Kidney glomerular epithelial cell (primary cell): Measurements from ENCODE around the gene TTYH2.

Experiments
- DNase-seq: peaks from one replicate; lab custom pipeline; 2025; lab: John Stamatoyannopoulos, UW

The TTYH2 gene

DNA sequence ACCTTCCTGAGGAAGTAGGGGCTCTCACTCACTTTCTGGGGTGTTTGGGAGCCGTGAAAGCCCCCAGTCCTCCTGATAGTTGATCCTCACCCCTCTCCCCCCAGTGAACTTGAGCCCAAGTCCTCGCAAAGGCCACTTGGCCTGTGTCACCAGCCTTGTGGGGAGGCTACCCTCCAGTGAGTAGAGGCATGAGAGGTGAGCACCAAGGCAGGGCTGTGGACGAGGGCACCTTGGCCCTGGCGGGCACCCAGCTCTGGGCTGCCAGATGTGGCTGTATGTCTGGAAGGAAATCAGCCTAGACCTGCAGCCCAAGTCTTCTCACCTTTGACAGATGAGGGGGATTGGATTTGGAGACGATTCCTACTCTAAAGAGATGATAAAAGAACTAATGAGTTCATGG, 3.1 kb downstream of the TTYH2 start:
- DNase-seq = no peak

- no peak for DNase-seq
Measured at GRCh38 chr17:74217037-74217730, 3.8 kb downstream of the TTYH2 start.

GRCh38 chr17:74217888-74218287, 4.5 kb downstream of the TTYH2 start:
- no peak for DNase-seq

GRCh38 chr17:74218436-74218835, 5.1 kb downstream of the TTYH2 start:
- DNase-seq = no peak

DNA sequence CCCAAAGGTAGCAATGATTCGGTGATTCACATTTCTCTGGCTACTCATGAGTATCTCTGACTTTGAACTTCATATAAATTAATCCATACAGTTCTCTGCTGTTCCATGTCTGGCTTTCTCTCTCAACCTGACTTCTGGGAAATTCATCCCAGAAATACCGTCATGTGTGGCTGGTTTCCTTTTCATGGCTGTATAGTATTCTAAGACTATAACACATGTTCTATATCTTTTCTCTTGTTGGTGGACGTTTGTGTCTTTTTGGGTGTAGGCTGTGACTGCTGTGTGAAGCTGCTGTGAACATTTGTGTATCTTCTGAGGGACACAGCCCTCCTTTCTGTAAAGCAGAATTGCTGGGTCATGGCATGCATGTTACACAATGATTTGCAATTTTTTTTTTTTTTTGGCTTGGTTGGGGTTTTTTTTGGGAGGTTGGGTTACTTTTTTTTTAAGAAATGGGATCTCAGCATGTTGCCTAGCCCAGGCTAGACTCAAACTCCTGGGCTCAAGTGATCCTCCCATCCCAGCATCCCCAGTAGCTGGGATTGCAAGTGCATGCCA, 6.3 kb downstream of the TTYH2 start:
- no peak for DNase-seq

- DNase-seq = no peak
Measured at GRCh38 chr17:74220219-74220618, 6.8 kb downstream of the TTYH2 start.

DNA sequence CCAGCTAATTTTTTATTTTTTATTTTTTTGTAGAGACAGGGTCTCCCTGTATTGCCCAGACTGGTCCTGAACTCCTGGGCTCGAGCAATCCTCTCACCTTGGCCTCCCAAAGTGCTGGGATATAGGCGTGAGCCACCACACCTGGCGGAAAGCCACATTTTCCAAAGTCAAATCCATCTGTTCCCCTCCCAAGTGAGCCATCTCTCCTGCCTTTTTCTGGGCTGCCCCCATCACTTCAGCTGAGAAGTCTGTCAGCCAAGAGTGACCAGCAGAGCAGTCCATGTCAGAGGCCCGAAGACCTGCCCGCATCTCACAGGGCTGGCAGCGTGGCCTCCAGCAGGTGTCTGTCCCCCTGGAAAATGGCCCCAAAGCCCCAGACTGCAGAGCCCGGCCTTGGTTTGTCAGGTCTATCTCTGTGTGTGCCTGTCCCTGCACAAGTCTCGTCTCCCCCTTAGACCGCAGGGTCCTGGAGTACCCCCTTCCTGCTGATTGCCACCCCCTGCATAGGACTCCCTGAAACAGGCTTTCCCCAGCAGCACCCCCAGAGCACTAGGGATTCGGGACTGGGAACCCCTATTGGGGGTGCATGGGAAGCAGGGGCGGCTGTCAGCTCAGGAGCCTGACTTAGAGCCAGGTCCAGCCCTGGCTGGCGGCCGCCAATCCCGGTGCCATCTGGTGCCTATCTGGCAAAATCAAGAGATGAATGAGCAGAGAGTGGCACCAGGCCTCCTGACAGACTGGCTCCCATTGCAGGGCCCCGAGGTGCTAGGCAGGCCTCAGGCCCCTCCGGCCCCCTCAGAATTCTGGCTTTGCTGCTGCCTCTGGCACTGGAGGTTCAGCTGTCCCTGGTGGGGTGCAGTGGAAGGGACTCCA, 7.8 kb downstream of the TTYH2 start:
- DNase-seq = no peak

DNA sequence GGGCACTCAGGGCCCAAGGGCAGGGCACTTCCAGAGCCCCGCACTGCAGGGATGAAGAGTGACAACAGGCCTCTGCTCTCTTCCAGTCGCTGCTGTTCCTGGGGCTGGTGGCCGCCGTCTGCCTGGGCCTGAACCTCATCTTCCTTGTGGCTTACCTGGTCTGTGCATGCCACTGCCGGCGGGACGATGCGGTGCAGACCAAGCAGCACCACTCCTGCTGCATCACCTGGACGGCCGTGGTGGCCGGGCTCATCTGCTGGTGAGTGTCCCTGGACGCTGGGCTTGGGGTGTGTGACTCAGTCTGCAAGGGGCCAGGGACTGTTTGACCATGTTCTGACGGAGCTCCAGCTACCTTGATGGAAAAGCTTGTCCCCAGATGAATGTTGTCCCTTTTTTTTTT, 9.0 kb downstream of the TTYH2 start:
- DNase-seq = no peak

DNA sequence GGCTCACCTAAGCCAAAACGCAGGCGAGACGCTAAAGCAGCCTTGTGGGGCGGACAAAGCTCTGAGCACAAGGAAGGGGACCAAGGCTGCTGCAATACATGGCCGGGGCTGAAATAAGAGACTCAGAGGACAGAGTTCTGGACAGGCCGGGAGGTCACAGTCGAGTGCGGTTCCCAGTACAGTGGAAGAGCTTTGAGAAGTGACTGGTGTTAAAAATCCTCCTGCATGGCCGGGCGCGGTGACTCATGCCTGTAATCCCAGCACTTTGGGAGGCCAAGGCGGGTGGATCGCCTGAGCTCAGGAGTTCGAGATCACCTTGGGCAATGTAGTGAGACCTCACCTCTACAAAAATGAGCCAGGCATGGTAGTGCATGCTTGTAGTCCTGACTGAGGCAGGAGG, 10.5 kb downstream of the TTYH2 start:
- DNase-seq = no peak

DNA sequence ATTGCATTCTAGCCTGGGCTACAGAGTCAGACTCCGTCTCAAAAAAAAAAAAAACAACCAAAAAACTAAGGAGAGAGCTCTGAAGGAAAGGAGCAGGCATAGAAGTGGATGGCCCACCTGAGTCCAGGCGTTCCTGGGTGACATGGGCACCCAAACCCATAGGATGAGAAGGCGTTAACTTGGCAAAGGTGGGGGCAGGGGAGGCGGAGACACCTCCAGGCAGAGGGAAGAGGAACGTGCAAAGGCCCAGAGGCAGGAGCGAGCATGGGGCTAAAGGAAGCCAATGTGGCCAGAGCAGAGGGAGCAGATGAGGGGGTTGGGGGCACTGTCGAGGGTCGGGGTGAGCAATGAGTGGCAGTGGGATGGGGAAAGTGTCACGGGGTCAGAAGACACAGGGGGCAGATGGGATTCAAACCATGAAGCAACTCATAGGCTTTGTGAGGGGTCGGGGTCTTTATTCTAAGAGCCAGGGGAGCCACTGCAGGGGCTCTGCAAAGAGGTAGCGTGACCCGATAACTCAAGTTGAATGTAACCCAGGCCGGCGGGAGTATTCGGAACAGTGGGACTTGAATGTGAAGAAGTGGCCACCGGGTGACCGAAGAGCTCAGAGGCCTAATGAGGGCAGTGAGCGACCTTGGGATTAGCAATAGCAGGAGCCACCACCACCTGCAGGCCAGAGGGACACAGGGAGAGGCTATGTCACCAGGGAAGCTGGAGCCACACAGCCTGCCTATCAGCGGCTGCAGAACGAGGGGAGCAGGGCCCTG, 11.8 kb downstream of the TTYH2 start:
- DNase-seq = no peak

DNA sequence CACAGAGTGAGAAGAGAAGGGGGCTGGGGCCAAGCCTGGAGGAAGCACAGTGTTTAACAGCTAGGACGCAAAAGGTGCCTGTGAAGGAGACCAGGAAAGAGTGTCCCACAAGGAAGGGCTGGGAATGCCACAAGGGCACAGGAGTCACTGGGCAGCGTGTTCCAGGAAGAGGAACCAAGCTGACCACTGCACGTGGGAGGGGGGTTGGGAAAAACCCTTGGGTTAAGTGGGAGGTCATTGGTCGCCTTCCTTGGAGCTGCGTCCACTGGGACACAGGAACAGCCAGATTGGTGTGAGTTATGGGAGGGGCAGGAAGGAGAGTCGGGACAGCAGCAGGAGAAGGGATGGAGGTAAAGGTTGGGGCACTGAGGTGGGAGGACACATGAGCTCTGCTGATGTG, 12.9 kb downstream of the TTYH2 start:
- no peak for DNase-seq

DNA sequence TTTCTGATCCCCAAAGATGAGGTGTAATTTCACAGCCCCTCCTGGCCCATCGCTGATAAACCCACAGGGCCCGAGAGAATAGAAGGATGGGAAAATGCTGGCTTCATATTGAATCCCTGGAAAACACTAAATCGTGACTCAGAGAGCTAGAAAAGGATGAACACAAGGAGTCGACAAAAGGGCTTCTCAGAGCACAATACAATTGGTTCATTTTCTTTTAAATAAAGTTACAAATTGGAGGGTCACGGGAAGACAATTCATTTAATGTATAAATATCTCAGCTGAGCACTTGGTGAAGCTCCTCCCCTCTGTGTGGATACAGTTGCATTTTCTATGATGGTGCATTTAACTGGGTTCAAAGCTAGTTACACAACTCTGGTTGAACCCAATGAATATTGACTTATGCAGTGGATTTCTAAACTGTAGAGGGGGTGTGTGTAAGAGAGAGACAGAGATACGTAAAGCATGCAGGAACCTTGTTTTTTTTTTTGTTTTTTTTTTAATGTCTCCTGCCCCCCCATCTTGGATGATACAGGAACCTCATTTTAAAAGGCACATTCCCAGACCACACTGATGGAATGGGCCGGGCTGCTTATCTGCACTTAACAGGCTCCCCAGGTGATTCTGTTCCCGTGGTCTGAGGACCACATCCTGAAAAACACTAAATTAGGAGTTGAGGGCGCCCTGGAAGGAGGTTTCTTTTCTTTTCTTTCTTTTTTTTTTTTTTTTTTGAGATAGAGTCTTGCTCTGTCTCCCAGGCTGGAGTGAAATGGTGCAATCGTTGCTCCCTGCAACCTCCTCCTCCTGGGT, 14.1 kb downstream of the TTYH2 start:
- no peak for DNase-seq

DNA sequence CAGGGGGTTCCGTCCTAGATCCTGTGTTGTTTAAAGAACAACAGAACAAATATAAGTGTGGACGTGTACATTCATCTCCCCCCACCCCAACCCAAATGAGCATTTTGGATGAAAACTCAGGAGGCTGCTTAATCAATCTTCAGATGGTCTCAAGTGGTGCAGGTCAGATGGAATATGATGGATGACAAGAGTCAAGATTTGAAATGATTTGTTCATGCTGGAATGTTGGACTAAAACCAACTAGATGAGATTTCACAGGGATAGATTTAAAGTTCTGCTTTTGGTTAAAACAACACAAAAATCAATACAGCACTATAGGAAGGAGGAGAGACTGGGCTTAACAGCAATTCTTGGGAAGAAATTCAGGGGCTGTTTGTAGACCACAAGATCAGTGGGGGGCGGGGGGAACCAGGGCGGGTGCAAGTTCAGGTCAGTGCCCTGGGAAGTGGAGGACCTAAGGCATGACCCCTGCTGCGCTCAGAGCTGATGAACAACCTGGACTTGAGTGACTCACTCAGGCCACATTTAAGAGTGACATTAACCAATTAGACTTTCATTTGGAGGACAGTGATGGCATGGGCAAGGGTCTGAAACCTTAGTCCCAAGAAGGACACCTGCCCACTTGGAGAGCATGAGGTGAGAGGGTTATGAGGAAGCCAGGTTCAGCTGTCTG, 15.1 kb downstream of the TTYH2 start:
- no peak for DNase-seq

- DNase-seq = no peak
Measured at GRCh38 chr17:74230896-74231295, 17.5 kb downstream of the TTYH2 start.

DNA sequence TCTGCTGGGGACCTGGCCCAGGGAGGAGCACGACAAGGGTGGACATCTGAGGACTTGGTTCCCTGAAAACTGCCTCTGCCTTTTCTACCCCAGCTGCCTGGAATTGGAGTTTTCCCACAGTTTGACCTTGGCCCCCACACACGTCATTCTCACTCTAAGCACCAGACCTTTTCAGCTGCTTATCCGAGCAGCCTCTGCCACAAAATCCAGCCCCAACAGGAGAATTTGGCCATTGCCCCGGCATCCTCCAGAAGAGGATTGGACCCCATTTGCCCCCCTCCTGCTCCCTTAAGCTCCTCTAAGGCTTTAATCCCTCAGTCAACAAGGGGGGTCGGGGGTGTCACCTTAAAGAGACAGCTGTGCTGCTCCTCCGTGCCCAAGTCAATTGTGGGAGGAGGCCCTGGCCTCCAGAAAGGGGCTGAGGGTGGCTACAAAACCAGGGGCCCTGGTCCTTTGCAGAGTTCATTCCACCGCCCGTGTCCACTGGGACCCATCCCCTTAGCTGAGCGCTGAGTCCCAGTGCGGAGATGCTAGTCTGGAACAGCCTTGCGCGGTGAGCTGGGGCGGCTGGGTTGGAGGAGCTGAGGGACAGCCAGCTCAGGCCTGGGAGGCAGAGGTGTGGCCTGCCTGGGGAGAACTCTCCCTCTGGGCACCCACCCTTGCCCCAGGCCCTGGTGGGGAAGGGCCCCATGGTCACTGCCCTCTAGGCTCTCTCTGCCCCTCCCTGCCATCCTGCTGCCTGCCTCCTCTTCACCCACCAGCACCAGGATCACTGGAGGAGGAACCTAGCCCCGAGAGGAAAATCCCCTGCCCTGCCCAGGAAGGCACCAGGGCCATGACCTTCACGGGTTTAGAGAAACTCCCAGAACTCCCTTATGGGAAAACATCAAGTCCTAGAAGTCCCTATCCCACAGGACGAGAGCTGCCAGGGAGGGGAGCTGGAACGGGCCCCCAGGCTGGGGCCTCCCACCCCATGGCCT, 18.8 kb downstream of the TTYH2 start:
- no peak for DNase-seq

DNA sequence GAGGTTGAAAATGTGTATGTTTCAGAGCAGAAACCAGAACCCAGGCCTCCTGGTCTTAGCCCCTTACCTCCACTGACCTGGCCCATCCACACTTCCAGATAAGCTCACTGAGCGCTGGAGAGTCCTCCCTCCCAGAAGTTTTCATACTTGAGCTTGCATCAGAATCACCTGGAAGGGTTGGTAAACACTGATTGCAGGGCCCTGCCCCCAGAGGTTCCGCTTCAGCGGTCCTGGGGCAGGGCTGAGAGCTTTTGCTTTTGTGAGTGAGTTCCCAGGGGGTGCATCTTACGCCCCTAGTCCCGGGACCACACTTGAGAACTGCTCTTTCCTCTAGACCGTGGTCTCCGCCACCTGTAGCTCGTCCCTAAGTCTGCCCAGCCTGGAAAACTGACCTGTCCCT, 20.6 kb downstream of the TTYH2 start:
- DNase-seq = no peak

- DNase-seq = no peak
Measured at GRCh38 chr17:74234486-74234885, 21.1 kb downstream of the TTYH2 start.

DNA sequence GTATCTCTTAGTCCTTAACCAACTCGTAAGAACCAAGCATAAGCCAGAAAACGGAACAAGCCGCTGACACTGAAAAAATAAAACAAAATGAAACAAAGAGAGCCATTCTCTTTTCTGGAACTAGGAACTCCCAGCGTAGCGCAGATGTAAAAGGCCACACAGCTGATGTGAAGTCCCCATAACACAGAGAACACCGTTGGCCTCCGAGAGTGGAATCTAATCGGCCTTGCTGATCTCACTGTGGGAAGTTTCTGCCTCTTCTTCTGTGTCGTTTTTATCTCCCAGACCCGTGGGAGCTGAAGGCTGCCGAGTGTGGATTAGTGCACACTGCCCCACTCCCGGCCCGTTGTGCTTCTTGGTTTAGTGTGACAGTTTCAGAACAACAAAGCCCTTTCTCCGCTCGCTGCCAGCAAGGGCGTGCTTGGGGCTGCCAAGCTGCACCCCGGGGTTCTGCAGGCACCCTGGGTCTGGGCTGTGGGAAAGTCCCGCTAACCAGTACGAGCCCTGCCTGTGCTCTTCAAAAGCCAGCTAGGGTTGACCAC, 21.7 kb downstream of the TTYH2 start:
- no peak for DNase-seq

DNA sequence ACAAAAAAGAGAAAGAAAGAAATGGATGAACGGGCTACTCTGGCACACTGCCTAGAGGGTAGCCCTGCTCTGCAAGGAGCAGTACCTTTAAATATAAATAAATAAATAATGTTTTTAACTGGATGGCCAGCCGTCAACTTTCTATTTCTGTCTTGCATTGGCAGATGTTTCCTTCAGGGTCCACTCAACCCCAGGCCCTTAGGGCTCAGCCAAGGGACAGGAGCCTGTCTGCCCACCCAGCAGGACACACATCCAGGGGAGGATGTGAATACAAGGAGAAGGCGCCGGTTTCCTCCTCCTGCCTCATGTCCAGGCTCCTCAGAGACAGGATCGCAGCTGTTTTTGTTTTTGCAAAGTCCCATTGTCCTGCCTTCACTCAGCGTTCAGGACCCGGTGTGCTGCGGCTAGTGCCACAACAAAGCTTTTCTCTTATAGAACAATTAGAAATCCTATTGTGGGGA, 22.6 kb downstream of the TTYH2 start:
- no peak for DNase-seq
